Erythroblast (primary cell): ENCODE data around the gene SLC22A31.

Source experiments
- GATA1 ChIP-seq: IDR thresholded peaks from 2 replicates; pipeline ENCODE4 v1.6.1; 2011; ENCODE audit warnings: low read depth, mild to moderate bottlenecking, control low read depth, low read length, moderate library complexity
- POLR2A ChIP-seq: IDR thresholded peaks from 2 replicates; pipeline ENCODE4 v1.6.1; 2011; ENCODE audit warnings: mild to moderate bottlenecking, low read length

- no peak for TF ChIP-seq POLR2A
- TF ChIP-seq GATA1: no peak
Observed at GRCh38 chr16:89207993-89208392, 7.7 kb upstream of the SLC22A31 start.
